Measurements from ENCODE around the gene PRKAB2.
A peak's percentile ranks its signal among the peaks of the same experiment; 100 is the strongest.
"Not testable (repeated sequence)": the region's sequence is repeated elsewhere in the genome, so short reads cannot be mapped to it uniquely, and the experiment has no call there.

The PRKAB2 gene

DNA sequence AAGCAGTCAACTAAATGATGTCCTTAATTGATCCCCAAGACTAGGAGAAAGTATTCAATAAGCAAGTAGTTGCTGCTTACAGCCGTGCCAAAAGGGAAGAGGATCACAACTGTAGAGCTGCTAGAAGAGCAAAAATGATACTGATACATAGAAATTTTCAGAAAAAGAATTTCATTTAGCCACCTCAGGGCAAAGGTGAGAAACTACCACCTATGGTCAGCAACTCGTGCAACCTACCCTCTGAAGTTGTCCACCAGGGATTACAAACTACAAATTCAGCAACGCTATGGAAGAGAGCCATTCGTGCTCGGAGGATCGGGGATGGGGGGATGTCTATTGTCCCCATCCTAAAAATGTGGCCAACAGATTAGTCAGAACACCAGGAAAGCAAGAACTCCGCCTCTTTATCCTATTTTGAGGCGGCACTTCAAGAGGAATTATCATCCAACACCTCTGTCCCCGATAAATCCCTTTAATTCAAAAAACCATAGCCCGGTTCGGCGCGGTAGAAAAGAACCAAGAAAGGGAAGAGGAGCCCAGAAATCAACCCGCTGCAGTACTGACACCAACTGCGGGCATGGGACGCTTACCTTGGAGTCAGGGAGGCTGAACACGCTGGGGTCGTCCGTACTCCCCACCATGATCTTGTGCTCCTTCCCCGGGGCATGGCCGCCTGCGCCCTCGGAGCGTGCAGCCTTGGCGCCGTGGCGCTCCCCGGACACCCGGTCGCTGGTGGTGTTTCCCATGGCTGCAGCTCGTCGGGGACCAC lies 687 bp downstream of the PRKAB2 start:
- no peak for DNase-seq

DNA sequence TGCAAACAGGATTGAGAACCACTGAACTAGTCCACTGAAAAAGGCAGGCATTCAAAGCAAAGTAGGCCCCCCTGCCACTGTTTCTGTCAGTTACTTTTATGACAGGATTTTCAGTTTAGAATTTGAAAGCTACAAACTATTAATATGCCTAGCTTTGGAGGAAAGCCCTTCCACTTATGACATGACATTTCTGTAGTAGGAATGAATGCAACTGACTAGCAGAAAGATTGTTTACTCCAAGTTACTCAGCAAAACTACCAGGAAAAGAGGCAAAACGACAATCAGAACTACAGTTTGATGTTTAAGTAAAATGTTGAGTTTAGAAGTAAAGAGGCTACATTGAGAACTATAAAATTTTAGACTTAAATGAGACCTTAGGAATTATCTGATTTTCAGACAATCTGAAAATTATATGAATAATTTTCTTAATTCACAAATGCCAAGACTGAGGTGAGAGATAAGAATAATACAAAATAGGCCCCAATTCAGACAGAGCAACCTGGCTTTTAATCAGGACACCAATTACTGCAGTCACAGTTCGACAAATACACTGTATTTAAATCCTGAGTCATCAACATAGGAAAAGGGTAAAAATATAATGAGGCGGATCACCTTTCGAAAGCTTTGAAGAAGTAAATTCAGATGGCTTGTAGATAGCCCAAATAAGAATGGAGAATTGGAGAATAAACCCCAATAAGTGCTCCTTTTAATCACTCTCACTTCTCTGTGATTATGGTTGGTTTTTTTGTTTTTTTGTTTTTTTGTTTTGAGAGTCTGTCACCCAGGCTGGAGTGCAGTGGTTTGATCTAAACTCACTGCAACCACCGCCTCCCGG lies 2.2 kb downstream of the PRKAB2 start:
- no peak for DNase-seq

DNA sequence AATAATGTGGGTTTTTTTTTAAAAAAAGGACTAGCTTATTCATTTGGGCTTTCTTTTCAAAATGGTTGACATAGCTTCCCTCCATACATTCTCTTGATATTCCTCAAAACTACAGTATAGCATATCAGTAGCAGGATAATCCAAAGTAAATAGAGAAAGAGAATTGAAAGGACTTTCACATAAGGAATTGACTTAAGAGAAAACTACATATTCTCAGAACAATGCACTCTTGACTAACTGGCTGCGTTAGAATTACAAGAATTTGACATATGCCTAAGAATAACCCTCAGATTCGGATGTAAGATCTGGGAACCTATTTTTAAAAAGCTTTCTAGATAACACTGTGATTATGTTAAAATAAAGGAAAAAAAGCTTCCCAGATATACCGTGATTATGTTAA lies 3.1 kb downstream of the PRKAB2 start:
- DNase-seq: no peak

DNA sequence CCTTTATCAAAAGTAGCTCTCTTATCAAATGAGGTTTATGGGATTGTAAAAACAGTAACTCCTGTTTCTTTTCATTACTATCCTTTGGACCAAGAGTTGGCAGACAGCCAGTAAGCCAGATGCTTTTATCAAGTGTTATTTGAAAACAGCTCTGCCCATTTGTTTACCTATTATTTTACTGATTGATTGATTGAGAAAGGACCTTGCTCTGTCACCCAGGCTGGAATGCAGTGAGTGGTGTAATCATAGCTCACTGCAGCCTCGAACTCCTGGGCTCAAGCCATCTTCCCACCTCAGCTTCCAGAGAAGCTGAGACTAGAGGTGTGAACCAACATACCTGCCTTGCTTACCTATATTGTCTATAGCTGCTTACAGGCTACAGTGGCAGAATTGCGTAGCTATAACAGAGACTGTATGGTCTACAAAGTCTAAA lies 3.6 kb downstream of the PRKAB2 start:
- peak in 1 of 2 experiments; percentile 46 for DNase-seq

DNA sequence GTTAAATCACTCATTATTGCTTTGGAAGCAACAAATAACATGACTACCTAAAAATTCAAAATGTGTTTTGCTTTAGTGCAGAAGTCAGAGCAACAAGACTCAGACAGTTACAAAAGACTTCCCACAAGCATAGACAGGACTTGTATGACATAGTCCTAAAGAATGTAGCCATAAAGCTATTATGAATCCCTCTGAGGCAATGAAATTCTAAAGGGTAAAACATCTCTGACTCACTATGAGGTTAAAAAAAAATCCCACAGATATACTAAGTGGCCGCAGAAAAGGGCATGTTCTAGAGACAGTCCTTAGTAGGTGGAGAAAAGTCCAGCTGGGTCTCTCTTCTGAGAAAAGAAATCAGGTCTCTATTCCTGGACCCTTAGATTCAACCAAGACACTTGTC lies 4.9 kb downstream of the PRKAB2 start:
- no peak for DNase-seq

DNA sequence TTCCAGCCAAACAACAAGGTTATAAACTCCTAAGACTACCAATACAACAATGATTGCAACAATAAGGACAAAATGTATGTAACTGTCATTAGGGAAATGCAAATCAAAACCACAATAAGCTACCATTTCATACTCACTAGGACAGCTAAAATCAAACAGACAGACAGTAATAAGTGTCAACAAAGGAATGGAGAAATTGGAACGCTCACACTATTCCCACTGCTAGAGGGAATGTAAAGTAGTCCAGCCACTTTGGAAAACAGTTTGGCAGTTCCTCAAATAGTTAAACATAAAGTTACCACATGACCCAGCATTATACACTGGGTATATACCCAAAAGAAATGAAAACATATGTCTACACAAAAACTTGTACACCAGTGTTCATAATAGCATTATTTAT lies 9.3 kb downstream of the PRKAB2 start:
- DNase-seq: no peak

DNA sequence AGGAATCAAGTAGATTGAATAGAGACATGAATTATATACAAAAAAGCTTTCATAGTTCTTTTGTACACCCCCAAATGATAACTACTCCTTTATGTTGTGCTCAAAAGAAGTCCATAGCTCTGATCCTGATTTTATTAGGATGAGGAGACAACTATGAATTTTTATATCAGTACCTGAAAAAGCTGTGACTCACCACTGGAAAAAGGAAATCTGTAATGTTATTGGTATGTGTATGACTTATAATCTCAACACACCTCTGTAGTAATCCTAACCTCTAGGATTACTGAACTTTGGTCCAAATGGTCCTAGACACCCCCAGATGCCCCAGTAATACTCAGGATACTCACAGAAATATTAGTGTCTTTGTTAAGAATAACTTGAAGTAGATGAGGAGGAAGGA lies 10.2 kb downstream of the PRKAB2 start:
- DNase-seq: no peak

DNA sequence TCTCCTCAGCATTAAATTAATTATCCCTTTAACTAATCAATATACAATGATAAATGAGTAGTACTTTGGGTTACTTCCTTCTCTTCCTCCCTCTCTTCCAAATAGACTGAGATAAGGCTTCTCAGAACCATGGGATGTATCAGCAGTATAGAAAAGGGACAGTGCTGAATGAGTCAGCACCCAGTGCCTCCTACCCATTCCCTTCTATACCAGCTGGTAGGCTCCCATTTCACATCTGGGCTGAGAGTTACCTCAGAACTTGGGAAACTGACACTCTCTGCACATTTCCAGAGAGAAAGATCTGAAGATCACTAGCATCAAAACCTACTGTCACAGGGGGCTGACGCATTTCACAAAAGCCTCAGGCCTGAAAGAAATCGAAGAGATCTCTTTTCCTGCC lies 15.2 kb downstream of the PRKAB2 start:
- not testable (repeated sequence) for DNase-seq

DNA sequence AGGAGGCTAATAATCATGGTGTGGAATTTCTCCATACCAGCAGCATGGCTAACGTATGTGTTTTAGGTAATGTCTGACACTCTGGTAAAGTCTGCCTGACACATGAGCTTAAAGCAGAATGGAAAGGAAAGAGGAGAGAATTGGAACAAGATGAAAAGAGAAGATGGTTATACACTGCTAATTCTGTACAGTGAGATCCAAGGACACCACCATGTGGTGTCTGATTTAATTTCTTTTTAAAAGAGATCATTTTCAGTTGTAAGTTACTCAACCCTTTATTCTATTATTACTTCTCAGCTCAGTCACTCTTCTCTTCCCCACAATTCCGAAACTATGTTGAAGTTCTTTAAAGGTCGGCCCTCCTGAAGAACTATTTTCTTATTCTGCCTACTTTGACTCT lies 15.6 kb downstream of the PRKAB2 start:
- no peak for DNase-seq

DNA sequence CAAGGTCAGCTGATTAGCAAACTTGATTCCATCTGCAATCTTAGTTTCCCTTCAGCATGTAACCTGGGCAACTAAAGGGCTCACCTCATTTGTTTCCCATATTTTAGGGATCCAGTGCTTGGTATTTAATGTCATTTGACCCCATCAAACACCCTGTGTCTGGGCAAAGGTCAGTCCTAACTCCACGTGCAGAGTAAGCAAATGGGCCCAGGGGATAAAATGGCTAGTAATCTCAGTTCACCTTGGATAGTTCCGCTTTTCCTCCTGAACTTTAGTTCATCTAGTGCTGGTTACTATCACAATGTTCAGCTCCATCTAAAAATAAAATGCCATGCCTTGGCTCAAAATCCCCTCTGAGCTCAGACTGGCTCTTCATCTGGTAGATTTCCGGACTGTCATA lies 19.5 kb downstream of the PRKAB2 start:
- no peak for DNase-seq

DNA sequence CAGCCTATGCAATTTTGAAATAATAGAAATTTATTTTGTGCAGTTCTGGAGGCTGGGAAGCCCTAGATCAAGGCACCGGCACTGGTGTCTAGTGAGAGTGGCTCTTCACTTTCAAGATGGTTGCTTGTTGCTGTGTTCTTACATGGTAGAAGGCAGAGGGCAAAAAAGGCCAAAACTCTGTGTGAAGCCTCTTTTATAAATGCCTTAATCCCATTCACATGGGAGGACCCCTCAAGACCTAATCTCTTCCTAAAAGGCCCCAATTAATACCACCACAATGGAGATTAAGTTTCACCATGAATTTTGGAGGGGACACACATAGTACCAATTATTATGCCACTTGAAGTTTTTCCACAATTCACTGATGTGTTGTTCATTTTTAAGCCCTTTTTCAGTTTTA lies 21.0 kb downstream of the PRKAB2 start:
- no peak for DNase-seq

DNA sequence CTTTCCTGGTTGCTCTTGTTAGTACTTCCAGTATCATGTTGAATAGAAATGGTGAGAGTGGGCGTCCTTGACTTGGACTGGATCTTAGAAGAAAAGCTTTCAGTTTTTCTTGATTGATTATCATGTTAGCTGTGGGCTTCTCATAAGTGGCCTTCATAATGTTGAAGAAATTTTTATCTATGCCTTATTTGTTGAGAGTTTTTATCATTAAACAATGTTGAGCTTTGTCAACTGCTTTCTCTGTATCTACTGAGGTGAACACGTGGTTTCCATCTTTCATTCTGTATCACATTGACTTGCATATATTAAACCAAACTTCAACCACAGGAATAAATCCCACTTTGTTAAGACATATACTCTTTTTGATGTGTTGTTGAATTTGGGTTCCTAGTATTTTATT lies 29.4 kb downstream of the PRKAB2 start:
- DNase-seq: no peak

DNA sequence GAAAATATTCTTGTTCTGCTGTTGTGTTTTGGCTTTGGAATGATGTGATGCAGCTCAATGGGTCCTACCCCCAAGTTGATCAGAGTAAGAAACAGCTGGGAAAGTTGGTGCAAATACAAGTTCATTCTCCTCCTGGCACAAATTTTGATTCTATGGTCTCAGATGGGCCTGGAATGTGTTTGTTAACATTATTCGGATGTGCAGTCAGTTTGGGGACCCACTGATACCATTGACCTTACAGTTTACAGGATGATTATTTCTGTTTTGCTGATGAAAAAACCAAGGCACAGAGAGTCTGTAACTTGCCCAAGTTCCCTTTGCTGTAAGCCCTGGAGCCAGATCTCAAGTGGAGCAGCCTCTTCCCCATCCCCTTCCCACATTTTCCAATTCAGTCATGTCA lies 41.5 kb downstream of the PRKAB2 start:
- DNase-seq: not testable (repeated sequence)

DNA sequence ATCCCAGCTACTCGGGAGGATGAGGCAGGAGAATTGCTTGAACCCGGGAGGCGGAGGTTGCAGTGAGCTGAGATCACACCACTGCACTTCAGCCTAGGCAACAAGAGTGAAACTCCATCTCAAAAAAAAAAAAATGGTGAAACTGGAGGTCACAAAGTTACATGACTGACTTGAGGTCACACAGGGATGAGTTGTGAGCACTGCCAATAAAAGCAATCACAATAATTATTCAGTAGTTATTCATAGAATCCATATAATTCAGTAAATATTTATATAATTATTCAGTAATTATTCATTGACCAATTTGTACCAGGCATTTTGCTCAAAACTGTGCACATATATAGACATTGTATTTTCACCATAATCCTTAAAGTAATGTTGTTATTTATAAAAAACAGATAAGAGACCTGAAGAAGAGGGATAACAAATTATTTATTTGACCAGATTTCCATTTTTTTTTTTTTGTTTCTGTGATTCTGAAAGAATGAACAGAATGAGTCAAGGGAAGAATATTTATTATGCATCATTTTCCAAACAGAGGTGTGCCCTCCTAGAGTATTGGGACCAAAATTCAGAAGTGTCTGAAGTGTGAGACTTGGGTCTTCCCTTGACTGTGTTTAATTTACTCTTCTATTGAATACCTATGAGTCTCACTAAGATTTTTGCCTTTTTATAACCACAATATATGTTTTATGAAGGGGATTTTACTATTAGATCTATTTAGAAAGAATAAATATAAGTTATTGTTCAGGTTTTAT lies 43.0 kb downstream of the PRKAB2 start:
- no peak for DNase-seq

DNA sequence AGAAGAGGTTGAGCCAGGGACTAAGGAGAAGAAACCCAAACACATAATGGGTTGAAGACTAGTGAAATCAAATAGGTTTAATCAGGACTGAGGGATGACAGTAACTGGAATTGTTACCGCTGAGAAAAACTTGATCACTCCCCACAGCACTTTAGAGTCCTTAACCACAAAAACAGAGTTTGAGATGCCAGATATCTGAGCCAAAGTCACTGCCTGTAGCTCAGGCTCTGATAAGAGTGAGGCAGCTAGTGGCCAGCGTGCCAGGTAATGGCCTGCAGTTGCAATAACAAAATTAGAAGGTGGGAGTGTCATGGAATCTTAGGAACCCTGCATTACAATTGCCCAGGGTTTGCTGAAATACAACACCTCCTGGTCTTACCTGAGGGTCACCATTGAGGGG lies 48.0 kb downstream of the PRKAB2 start:
- DNase-seq: no peak

DNA sequence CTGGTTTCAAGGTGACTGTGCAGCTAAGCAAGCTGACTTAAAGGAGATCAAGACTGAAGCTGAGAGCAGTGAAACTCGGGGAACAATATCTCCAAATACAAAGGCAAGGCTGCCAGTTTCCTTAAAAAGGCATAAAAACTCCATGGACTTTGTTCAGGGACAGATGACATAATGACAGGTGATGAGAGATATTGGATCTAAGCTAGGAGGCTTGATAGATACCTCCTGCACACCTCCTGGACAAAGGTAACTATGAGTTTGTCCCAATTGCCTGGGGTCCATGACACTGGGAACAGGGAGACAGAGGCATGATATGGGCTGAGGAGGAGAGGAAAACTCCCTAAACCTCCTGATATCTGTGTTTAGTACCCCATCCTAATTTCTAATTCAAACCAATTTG lies 55.2 kb downstream of the PRKAB2 start:
- no peak for DNase-seq

DNA sequence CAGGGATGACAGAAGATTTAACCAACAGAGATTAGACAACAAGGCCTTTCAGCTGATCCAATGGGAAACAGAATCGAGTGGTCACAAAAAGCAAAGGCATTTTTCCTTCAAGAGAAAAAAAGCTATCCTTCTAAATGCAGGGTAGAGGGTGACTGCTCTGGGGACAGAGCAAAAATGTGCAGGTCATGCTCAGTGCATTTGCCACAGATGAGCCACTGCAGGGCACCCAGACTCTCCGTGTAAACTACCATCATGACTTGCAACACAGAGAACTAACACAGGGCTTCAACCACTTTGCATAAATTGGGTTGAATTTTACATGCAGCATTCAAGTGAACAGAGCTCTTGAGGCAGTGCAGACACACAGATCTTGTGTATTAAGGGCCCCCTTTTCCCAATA lies 56.8 kb downstream of the PRKAB2 start:
- no peak for DNase-seq

DNA sequence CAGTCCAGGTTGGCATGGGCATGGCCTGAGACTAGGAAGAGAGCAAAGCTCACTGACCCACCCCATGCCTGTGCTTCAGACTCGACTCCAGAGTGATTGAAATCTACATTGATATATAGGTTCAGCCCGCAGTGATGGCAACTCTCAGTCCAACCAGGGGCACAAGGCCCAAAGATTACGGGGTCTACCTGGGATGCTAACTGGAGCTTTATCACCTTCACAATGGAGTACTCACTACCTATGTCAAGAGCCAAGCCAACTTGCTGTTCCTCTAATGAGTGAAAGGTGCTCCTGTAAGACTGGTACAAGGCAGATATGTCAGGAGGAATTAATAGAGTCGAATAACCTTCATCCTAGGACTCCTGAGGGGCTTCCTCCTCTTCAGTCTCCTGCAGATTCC lies 57.2 kb downstream of the PRKAB2 start:
- not testable (repeated sequence) for DNase-seq

DNA sequence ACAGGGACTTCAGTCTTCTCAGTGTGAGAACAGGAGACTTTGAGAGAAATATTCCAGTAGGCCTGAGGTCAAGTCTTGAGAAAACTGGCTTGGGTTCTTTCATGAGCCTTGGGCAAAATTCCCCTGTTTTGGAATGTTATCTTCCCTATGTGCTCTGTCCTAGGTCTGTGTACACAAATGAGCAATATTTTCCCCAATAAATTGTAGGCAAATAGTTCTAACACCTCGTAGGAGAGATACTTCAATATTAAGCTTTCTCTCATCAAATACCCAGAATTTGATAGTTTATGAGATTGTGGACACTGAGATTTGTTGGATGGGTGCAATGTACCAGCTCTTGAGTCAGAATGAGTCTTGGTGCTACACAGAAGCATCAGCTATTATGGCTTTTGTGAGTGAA lies 57.9 kb downstream of the PRKAB2 start:
- DNase-seq: not testable (repeated sequence)

DNA sequence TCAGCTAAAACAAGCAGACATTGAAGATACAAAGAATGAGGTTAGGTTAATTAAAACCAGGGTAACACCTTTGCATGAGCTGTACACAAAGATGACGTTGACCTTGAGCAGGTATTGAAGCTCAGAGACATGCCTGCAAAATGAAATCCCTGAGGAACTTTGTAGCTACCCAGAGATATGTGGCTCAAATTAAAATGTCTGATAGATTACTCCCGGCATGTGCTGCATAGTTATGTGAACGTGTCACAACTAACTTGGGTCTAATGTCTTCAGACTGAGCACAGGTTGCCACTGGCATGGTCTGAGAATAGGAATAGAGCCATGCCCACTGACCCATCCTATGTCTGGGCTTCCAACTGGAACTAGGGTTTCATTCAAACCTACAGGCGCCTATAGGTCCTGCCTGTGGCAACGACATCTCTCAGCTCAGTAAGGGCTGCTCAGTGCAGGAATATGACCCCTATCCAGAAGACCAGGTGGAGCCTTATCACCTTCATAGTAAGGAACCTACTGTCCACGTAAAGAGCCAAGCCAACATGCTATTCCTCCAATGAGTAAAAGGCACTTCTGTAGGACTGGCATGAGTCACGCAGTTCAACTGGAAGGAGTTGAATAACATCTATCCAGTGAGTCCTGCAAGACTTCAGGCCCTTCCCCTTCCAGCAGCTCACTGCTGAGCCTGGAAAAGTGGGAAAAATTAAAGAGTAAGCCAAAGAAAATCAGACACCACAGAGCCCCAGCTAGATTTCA lies 60.7 kb downstream of the PRKAB2 start:
- DNase-seq: no peak

DNA sequence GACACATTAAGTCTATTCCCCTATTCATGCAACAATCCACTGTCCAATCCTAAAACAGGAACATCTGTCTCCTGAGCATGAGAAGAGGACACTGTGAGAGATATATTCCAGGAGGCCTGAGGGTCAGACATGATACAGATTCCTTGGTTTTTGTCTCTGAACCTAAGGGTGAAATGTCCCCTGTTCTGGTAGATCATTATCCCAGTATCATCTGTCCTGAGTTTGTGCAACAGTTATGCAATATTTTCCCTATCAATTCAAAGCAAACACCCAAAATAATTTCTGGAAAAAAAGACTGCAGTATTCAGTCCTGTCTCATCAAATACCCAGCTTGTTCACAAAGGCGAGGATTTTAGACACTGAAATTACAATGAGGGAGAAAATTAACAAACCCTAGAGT lies 61.4 kb downstream of the PRKAB2 start:
- DNase-seq: no peak

DNA sequence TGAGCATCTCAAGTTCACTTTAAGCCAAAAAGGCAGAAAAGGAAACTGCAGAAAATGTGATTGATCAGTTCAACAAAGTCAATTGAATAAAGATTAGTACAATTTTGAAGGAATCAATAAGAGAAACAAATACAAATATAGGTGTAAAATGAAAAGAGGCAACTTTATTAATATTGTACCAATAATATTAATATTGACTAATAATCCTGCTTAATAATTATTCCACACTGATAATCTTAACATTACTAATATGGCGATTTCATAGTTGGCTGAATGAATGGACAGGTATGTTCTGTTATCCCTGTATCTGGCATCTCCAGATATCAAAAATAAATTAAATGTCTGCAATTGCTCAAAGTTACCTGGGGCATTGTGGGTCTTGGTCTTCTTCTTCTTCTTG lies 61.8 kb downstream of the PRKAB2 start:
- DNase-seq: no peak

DNA sequence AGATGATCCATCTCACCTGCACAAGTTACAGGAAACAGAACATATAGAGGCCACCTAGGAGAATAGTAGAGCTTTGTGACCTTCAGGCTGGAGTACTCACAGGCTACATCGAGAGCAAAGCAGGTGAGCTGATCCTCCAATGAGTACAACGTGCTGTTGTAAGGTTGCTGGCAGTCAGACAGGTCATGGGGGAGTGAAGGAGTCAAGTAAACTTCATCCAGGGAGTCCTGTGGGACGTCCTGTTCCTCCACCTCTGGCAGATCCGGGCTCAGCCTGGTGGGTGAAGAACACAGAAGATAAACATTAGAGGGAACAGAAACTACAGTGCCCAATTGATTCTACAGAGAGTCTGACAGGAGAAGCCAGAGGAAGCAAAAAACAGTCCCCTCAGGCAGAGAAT lies 62.5 kb downstream of the PRKAB2 start:
- no peak for DNase-seq

All from NCI-H446 (cell line).